HG03103 (cell line): Measurements from ENCODE around the gene TBC1D10A.
A peak's percentile ranks its signal among the peaks of the same experiment; 100 is the strongest.

ENCODE experiments used
- ATAC-seq: cut with Tn5 transposase; IDR thresholded peaks from one replicate; pipeline ENCODE4 v1.9.1; 2021; ENCODE audit warnings: low read depth; ENCODE audit not compliant: unreplicated experiment

The TBC1D10A gene

GRCh38 chr22:30326706-30327362 is at the start of gene TBC1D10A:
TBC1D10A (minus strand) TSS chr22:30326941; CDS start chr22:30326881, 60 bp downstream.
- ATAC-seq = peak; percentile 81

DNA sequence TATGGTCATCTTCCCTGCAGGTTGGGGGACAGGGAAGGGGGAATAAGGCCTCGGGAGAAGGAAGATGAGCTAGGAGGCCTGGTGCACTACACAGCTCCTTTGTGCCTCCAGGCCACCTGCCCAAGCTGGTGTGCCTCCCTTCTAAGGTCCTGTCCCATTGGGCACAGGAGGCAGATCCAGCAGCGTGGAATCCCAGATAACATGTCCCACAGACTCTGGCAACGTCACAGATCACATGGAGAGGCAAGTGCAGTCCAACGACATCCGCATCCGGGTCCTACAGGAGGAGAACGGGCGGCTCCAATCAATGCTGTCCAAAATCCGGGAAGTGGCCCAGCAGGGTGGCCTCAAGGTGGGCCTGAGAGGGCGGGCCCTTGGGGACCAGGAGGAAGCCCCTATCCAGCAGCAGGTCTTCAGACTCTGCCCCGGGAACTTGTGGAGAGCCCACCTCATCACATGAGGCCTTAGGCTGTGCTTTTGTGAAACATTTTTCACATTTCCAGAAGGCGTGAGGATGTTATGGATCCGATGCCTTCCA is 48.6 kb upstream of the TBC1D10A start:
- ATAC-seq = no peak

GRCh38 chr22:30373331-30374325 is 46.9 kb upstream of the TBC1D10A start:
- ATAC-seq = no peak

DNA sequence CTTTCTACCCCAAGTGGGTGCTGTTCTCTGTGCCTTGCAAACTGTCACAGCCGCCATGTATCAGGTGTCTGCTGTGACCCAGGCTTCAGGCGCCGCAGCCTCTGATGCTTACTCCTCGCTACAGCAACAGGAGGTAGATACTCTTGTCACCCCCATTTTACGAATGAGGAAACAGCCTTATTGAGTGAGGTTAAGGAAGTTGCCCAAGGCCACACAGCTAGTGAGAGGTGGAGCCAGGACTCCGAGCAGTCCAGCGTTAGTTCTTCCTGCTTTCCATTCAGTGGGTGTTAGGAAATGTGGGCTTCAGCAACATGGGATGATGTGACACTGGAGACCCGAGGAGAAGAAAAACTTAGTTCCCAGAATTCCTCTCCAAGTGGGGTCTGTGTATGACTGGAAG is 46.2 kb upstream of the TBC1D10A start:
- ATAC-seq = no peak

DNA sequence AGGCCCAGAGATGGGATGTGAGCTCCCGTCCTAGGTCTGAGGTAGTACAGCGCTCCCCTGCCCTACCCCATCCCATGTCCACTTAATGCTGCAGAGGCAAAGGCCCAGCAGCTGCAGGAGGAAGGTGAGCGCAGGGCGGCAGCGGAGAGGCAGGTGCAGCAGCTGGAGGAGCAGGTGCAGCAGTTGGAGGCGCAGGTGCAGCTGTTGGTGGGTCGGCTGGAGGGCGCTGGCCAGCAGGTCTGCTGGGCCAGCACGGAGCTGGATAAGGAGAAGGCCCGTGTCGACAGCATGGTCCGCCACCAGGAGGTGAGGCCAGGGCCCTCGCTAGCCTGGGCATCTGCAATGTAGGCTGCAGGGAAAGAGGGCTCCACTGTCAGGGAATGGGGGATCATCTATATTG is 45.2 kb upstream of the TBC1D10A start:
- no peak for ATAC-seq

GRCh38 chr22:30371321-30371720 is 44.6 kb upstream of the TBC1D10A start:
- ATAC-seq = no peak

DNA sequence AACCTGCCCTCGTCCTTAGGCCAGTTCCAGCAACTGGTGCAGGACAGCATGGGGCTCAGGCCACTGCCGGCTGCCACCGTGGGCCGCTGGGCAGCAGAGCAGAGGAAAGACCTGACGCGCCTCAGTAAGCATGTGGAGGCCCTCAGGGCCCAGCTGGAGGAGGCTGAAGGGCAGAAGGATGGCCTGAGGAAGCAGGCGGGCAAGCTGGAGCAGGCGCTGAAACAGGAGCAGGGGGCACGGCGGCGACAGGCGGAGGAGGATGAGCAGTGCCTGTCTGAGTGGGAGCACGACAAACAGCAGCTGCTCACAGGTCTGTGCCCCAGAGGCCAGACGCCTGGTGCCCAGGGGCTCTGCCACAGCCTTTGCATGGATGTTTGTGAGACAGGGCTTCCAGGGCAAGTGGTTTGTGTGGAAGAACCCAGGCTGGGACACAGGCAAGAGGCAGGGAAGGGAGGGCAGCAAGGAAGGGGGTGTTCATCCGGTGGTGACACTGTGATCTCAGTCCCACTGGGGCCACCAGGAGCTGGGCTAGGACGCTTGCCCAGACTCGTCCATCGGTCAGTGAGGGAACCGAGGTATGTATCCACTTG is 44.0 kb upstream of the TBC1D10A start:
- ATAC-seq = no peak

- ATAC-seq = no peak
These were observed 41.7 kb upstream of the TBC1D10A start for GRCh38 chr22:30368420-30368819.

DNA sequence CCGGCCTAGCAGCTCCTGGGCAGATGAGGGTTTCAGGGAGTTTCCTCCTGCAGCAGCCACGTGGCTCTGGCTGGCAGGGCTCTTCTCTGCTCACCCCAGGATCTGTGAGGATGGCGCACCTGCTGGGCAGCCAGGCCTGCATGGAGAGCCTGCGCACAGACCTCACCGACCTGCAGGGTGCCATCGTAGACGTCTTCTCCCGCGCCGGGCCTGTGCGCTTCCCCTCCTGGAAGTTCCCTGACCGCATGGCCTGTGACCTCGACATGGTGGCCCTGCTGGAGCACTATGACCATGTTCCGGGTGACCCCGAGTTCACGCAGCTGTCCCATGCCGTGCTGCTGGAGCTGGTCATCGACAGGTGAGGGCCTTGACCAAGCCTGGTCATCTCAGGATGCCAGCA is 39.1 kb upstream of the TBC1D10A start:
- ATAC-seq = no peak

DNA sequence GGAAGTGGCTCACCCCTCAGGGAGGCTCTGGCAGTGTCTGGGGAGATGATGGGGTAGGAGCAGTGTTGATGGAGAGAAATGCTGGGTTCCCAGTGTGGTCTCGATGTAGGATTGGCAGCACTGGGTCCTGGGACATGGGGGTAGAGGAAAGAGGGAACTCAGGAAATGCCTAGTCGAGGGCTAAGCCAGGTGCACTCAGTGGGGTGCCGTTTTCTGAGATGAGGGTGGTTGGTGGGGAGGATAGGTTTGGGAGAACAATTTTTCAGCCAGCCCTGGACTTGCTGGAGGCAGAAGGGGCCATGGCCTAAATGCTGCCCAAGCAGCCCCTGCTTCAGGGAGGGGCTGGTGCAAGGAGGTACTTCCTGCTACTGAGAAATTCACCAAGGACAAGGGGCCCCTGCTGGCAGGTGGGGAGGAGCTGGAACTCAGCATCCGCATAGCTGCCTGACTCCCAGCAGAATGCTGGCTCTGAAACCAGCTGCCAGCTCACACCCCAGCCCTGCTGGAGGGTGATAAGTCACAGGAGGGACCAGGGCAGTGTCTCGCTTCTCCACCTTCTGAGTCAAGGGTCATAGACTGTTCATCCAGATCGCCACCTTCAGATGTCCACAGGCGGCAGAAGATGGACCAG is 36.0 kb upstream of the TBC1D10A start:
- no peak for ATAC-seq

- ATAC-seq = no peak
These were observed 35.3 kb upstream of the TBC1D10A start for GRCh38 chr22:30361916-30362650.

GRCh38 chr22:30358541-30358940 is 31.8 kb upstream of the TBC1D10A start:
- no peak for ATAC-seq

DNA sequence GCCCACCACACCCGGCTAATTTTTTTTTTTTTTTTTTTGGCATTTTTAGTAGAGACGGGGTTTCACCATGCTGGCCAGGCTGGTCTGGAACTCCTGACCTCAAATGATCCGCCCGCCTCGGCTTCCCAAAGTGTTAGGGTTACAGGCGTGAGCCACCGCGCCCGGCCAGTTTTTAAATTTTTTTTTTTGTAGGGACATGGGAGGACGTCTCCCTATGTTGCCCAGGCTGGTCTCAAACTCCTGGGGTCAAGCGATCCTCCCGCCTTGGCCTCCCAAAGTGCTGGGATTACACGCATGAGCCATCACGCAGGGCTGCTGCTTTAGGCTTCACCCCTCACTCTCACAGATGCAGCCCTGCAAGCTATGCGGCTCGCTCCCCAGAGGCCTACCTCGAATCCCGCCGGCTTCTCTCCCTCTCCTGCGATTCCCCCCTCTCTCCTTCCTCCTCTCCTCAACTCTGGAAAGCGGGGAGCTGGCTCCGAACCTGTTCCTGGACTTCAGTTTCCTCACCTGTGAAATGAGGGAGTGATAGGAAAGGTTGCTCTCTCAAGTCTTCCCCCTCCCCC is 31.0 kb upstream of the TBC1D10A start:
- no peak for ATAC-seq

DNA sequence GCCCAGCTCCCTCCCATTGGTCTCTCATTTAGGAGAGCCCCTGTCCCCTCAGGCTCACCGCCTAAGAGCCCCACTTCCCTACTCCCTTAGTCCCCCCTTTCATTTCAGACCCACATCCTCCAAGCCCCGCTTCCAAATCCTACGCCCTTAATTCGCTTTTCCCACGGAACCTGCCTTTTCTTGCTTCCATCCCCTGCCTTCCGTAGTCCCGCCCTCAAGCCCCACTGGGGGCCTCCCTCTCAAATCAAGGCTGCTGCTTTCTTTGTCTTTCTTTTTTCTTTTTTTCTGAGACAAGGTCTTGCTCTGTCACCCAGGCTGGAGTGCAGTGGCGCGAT is 30.5 kb upstream of the TBC1D10A start:
- no peak for ATAC-seq

- peak; percentile 83 for ATAC-seq
These were observed 29.9 kb upstream of the TBC1D10A start, which contains the start of the genes CCDC157 and SF3A1 for GRCh38 chr22:30356449-30357235. CCDC157 (plus strand) TSS chr22:30357007; CDS start chr22:30366001, 8,994 bp downstream. SF3A1 (minus strand) TSS chr22:30356894; CDS start chr22:30356792, 102 bp downstream.

DNA sequence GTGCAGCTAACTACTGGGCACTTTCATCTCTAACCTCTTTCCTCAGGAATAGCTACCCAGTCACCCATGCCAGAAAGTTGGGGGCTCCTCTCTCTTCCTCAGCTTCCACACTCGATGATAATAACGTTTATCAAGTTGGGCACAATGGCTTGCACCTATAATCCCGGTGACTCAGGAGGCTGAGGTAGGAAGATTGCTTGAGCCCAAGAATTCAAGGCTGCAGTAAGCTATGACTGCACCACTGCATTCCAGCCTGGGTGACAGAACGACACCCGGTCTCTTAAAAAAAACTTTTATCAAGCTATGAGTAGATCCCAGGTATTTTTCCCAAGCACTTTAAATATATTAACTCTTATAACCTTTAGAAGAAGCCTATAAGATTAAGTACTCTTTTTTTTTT is 27.9 kb upstream of the TBC1D10A start:
- ATAC-seq = no peak

DNA sequence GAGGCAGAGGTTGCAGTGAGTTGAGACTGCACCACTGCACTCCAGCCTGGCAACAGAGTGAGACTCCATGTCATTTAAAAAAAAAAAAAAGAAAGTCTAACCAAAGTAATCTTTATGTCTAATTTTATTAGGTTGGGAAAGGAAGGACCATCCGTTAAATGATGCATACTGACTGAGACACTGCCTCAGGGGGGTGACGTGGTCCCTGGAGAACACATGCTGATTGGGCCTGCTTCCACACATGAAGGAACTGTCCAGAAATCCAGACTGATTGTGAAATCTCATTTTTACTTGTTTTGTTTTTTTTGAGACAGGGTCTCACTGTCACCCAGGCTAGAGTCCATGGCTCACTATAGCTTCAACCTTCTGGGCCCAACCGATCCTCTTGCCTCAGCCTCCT is 24.5 kb upstream of the TBC1D10A start:
- no peak for ATAC-seq

- no peak for ATAC-seq
These were observed 22.1 kb upstream of the TBC1D10A start for GRCh38 chr22:30348809-30349208.

DNA sequence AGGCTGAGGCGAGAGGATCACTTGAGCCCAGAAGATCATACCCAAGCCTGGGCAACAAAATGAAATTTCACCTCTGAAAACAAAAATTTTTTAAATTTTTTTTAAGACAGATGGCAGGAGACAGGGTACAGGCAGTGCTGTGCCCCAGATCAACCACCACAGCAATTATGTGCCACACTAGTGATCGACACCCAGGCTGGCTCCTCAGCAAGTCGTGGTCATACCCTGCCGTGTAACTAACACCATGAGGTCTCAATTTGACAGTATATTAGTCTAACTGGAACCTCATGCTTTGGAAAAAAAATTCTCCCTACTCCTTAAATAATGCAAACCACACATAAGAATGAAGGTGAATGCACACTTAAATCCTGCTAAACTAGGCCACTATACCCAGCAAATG is 21.7 kb upstream of the TBC1D10A start:
- ATAC-seq = no peak
